Measurements from ENCODE around the gene PNPLA3.

- TF ChIP-seq, protein P1, sequence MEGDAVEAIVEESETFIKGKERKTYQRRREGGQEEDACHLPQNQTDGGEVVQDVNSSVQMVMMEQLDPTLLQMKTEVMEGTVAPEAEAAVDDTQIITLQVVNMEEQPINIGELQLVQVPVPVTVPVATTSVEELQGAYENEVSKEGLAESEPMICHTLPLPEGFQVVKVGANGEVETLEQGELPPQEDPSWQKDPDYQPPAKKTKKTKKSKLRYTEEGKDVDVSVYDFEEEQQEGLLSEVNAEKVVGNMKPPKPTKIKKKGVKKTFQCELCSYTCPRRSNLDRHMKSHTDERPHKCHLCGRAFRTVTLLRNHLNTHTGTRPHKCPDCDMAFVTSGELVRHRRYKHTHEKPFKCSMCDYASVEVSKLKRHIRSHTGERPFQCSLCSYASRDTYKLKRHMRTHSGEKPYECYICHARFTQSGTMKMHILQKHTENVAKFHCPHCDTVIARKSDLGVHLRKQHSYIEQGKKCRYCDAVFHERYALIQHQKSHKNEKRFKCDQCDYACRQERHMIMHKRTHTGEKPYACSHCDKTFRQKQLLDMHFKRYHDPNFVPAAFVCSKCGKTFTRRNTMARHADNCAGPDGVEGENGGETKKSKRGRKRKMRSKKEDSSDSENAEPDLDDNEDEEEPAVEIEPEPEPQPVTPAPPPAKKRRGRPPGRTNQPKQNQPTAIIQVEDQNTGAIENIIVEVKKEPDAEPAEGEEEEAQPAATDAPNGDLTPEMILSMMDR (IDR thresholded peaks at IDR 0.05; ENCODE audit: poor library complexity), result no peak
- TF ChIP-seq EZH2 (IDR thresholded peaks at IDR 0.05; ENCODE audit: borderline replicate concordance) (no peak), EZH2phosphoT487 (IDR thresholded peaks at IDR 0.05; ENCODE audit: low read depth, severe bottlenecking, unreplicated experiment) (no peak)
Measured at GRCh38 chr22:43995057-43995685, 71.6 kb downstream of the PNPLA3 start.

Measured in hepatocyte (in vitro differentiated cells).